Measurements from ENCODE around the gene ZRANB1.

GRCh38 chr10:124984376-124984775 is 42.5 kb downstream of the ZRANB1 start:
- no peak for TF ChIP-seq SUZ12 (IDR thresholded peaks at IDR 0.05; ENCODE audit: extremely low read depth, insufficient read depth, insufficient read length)
- TF ChIP-seq YY1 (IDR thresholded peaks at IDR 0.05; ENCODE audit: insufficient read depth, insufficient read length): no peak
- TF ChIP-seq ZNF274 (IDR thresholded peaks at IDR 0.05; ENCODE audit: low read depth, low read length): no peak

Data from NT2/D1 (cell line).